GM19035 (cell line): ENCODE results near the gene CFAP74.
"Not testable (repeated sequence)": the region's sequence is repeated elsewhere in the genome, so short reads cannot be mapped to it uniquely, and the experiment has no call there.

Experiments used
- ATAC-seq: cut with Tn5 transposase; IDR thresholded peaks from one replicate; pipeline ENCODE4 v1.9.1; 2021; ENCODE audit not compliant: unreplicated experiment

CFAP74 gene

DNA sequence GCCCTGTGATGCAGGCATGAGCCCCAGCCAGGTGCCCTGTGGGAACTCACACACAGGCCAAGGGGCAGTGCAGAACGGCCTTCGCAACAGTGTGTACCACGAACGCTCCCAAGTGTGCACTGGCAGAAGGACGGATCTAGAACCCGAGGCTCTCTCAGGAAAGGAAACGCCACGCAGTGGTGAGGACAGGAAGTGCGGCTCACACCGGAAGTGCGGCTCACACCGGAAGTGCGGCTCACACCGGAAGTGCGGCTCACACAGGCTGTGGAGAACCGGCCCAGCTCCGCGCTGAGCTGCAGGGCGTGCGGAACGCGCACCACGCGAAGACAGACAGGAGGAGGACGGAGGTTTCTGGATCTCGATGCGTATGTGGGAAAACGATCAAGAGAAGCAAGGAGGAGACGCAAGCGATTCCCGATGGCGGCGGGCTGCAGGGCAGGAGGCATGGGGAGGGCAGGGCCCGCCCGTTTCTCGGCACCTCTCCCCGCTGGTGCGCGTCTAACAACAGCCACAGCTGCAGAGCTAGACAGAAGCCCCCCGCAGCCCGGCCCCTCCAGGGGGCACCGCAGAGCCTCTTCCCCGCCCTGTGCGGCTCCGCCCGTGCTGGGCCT is 48.6 kb downstream of the CFAP74 start:
- no peak for ATAC-seq

DNA sequence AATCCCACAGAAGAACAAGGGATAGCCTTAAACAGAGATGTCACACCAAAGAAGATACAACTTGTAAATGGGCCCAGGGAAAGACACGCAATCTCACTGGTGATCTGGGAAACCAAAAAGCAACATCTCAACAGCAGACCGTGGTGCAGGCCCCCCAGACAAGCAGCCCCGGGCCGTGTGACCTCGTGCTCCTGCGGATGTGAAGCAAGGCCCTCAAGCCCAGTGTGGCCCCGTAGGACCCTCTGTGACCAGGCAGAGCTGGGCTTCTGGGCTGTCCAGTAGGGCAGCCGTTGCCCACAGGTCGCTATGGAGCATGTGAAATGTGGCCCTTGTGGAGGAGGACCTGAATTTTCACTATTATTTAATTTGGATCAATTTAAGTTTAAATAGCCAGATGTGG is 49.6 kb downstream of the CFAP74 start:
- no peak for ATAC-seq

DNA sequence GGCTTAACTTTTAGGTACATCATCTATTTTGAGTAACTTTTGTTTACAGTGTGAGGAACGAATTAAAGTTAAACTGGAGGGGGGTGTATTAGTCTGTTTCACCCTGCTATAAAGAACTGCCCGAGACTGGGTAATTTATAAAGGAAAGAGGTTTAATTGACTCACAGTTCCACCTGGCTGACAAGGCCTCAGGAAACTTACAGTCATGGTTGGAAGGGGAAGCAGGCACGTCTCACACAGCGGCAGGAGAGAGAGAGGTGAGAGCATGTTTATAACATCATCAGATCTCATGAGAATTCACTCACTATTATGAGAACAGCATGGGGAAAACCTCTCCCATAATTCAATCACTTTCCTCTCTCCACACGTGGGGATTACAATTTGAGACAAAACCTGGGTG is 52.6 kb downstream of the CFAP74 start:
- no peak for ATAC-seq

DNA sequence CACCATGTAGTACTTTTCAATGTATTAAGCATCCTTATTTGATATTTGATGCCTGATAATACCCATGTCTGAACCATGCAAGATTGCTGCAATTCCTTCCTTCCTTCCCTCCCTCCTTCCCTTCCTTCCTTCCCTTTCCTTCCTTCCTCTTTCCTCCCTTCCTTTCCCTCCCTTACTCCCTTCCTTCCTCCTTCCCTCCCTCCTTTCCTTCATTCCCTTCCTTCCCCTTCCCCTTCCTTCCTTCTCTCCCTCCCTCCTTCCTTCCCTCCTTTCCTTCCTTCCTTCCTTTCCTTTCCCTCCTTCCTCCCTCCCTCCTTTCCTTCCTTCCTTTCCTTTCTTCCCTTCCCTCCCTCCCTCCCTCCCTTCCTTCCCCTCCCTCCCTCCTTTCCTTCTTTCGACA is 54.8 kb downstream of the CFAP74 start:
- no peak for ATAC-seq

- ATAC-seq = no peak
Observed at GRCh38 chr1:1947493-1947892, 56.1 kb downstream of the CFAP74 start.

DNA sequence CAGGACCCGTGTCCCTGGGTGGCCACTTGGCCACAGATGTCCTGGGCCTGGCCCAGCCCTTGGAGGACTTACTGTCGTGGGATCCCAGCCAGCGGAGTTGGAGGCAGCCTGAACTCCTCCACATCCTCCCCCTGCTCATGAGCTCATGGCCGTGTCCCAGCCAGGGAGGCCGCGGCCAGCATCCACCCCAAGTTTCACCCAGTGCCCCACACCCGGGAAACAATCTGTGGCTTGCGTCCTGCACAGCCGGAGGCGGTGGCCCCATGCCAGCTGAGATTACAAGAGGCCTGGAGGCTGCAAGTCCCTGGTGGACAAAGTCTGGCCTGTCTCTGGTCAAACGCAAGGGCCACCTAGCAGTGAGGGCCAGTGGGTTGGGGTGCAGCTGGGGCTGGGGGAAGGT is 57.0 kb downstream of the CFAP74 start:
- ATAC-seq = no peak

- no peak for ATAC-seq
Observed at GRCh38 chr1:1945782-1946393, 57.7 kb downstream of the CFAP74 start.

- no peak for ATAC-seq
Observed at GRCh38 chr1:1943834-1944570, 59.6 kb downstream of the CFAP74 start.

GRCh38 chr1:1942753-1943656 is 60.6 kb downstream of the CFAP74 start:
- no peak for ATAC-seq

DNA sequence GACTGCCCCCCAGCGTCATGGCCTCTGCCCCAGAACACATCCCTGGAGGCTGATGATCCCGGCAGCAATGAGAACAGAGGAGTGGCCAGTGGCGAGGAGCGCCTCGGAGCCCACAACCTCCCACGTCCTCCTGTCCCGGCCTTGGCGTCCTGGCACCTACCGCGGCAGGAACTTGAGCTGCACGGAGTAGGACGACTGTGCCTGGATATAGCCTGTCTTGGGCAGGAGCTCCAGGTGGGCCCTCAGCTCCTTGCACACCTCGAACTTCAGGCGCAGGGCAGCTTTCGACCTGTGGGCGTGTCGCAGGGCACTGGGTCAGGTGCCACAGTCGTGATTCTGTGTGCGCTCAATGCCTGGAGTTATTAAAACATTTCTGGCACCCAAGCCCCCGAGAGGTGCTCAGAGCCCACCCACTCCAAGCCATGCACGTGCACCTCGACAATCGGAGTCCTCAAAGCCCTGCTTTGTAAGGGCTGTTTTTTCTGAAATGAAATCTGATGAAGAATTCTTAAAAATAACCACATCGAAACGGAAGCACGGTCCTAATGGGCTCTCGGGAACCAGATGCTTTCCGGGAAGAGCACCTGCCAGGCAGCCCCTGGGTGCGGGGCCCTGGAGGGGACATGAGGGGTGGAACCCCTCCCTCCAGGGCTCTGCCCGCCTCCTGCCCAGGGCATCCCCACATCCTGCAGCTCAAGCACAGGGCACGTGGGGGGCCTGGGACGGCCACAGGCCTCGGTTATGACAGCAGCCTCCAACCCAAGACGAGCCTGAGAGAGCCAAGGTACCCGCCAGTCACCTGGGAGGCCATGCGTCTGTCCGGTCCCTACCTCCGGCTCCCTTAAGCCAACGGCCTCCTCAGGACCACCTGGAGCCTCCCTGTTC is 61.5 kb downstream of the CFAP74 start:
- ATAC-seq = no peak

GRCh38 chr1:1941211-1941841 is 62.3 kb downstream of the CFAP74 start:
- no peak for ATAC-seq

- no peak for ATAC-seq
Observed at GRCh38 chr1:1940123-1940425, 63.5 kb downstream of the CFAP74 start.

- ATAC-seq = no peak
Observed at GRCh38 chr1:1939296-1940122, 64.1 kb downstream of the CFAP74 start.

DNA sequence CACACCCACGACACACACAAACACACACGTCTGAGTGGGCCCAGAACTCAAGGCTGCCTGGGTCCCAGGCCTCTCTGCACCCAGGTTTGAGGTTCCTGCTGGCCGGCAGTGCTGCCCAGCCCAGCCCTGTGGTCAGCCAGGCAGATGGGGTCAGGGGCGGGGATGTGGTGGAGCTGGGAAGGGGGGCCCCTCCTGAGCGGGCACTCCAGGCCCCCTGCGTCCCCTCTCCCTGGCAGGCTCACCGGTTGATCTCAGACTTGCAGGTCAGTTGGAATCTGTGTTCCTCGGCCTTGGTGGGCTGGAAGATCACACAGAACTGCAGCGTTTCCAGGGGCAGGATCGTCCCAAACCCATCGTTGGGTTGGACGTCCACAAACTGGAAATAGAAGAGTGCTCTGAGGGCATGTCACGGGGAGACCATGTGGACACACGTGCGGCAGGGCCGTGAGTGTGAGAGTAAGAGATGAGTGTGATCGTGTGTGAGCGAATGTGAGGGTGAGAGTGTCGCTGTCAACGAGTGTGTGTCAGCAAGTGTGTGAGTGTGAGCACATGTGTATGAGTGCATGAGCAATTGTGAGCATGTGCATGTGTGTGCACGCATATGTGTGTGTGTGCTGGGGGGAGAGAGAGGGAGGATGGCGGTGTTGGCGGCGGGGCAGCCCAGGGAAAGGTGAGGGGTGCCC is 64.8 kb downstream of the CFAP74 start:
- no peak for ATAC-seq

DNA sequence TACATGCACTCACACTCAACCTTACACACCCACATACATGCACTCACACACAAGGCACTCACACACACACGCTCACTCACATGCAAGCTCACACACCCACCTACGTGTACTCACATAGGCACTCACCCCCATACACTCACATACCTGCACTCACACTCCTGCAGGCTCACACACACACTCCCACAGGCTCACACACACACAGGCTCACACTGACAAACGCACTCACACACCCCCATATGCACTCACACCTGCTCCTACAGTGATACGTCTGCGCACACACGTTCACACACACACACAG is 65.4 kb downstream of the CFAP74 start:
- ATAC-seq = no peak

DNA sequence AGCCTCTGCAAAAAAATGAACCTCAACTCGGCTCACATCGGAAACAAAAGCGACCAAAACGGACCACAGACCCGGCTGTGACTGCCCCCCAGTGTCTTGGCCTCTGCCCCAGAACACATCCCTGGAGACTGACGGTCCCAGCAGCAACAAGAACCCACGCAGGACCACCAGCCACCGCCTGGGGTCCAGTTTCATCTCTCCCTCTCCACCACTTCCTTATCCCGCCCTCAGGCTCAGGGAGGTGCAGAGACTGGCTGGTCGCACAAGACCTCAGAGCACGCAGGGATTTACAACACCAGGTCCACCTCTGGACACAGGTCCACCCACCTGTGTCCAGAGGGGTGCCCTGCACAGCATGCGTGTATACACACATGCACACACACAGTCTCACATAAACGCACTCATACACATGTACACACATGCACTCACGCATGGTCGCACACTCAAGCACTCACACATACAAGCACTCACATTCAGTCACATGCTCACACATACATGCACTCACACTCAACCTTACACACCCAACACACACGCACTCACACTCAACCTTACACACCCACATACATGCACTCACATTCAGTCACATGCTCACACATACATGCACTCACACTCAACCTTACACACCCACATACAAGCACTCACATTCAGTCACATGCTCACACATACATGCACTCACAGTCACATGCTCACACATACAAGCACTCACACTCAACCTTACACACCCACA is 65.9 kb downstream of the CFAP74 start:
- ATAC-seq = no peak

DNA sequence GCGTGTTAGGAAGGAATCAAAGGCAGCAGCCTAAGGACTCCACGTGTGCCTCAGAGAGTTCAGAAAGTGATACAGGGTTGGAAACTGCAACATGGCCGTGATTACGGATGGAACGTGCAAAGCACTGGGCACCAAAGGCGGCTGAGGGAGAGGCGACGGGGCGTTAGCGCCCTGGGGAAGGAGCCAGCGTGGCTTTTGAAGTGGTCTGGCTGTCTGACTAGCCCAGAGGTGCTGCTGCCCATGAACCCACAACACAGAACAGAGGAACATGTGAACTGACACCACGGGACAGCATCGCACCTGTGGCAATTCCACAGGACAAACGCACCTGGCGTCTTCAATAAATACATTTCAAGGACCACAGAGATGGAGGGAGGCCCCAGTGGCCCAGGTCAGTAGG is 66.5 kb downstream of the CFAP74 start:
- ATAC-seq = no peak

DNA sequence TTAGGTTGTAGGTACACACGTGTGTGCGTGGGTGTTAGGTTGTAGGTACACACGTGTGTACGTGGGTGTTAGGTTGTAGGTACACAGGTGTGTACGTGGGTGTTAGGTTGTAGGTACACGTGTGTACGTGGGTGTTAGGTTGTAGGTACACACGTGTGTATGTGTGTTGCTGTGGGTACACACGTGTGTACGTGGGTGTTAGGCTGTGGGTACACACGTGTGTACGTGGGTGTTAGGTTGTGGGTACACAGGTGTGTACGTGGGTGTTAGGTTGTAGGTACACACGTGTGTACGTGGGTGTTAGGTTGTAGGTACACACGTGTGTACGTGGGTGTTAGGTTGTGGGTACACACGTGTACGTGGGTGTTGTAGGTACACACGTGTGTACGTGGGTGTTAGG is 68.7 kb downstream of the CFAP74 start:
- ATAC-seq = not testable (repeated sequence)
